Natural killer cell (primary cell): ENCODE results near the gene CYP4F8. TPM values are rescaled to one million over a fixed set of nuclear protein-coding genes. Genes with fewer than 3 reads are reported as not detected.

Experiments
- ATAC-seq, 3 donors: fragments of 150-1000 bp in 2 of 3; fragments of 200-7000 bp in 1 of 3; cut with Tn5 transposase; 1 replicate in 1 of 3; 2 replicates in 2 of 3; pipeline ENCODE4 v1.10.0; 2021; ENCODE audit warnings: mild to moderate bottlenecking in 2 of 3, moderate library complexity in 2 of 3
- DNase-seq, 2 donors: peaks; one replicate each; pipeline versions ENCODE4 v3.0.0 to v3.0.0-alpha.2; 2013 to 2021; ENCODE audit warnings: mixed read lengths in 1 of 2
- H3K27ac ChIP-seq: one replicate; pipeline ENCODE4 v1.5.1; 2013; ENCODE audit warnings: mild to moderate bottlenecking, low read length
- H3K27me3 ChIP-seq: one replicate; pipeline ENCODE4 v1.6.1; 2013; ENCODE audit warnings: low read length; ENCODE audit not compliant: control insufficient read depth, insufficient read depth
- H3K36me3 ChIP-seq: one replicate; pipeline ENCODE4 v1.6.1; 2013; ENCODE audit warnings: low read length; ENCODE audit not compliant: control insufficient read depth, insufficient read depth
- H3K4me1 ChIP-seq: one replicate; pipeline ENCODE4 v1.6.1; 2013; ENCODE audit warnings: low read length; ENCODE audit not compliant: control insufficient read depth, insufficient read depth
- H3K4me3 ChIP-seq: one replicate; pipeline ENCODE4 v1.5.1; 2013; ENCODE audit warnings: low read length
- H3K9me3 ChIP-seq: one replicate; pipeline ENCODE4 v1.6.1; 2013; ENCODE audit warnings: low read length; ENCODE audit not compliant: control insufficient read depth, insufficient read depth
- H3K27ac Mint-ChIP-seq, 2 donors: one replicate each; pipeline ENCODE4 v1.8.0; 2022; ENCODE audit warnings: mild to moderate bottlenecking in 2 of 2, mixed read lengths in 2 of 2, moderate library complexity in 1 of 2
- H3K27me3 Mint-ChIP-seq, 2 donors: one replicate each; pipeline ENCODE4 v1.8.0; 2022; ENCODE audit warnings: low read depth in 2 of 2, mixed read lengths in 2 of 2
- H3K36me3 Mint-ChIP-seq: one replicate; pipeline ENCODE4 v1.8.0; 2022; ENCODE audit warnings: mixed read lengths
- H3K4me1 Mint-ChIP-seq, 2 donors: one replicate each; pipeline ENCODE4 v1.8.0; 2022; ENCODE audit warnings: mixed read lengths in 2 of 2
- H3K4me3 Mint-ChIP-seq: one replicate; pipeline ENCODE4 v1.8.0; 2022; ENCODE audit warnings: mild to moderate bottlenecking, moderate library complexity, mixed read lengths
- H3K9me3 Mint-ChIP-seq, 2 donors: one replicate each; pipeline ENCODE4 v1.8.0; 2022; ENCODE audit warnings: mixed read lengths in 2 of 2
- CTCF ChIP-seq: fragments of 200-600 bp; IDR thresholded peaks from one replicate; pipeline ENCODE4 v1.8.0; 2022; ENCODE audit warnings: antibody characterized with exemption
- WGBS: methylation state at CpG from one replicate; pipeline ENCODE4 v1.1.7; 2013; ENCODE audit warnings: missing lambda C conversion rate; ENCODE audit not compliant: insufficient coverage; 5-methylcytosine and 5-hydroxymethylcytosine counted together
- intact Hi-C: fragments of 100-400 bp; cut with micrococcal nuclease; formaldehyde crosslinking; loops from one replicate; pipeline ENCODE4 v1.14.2; 2022
- total RNA-seq, 4 donors: library from RNA; stranded (reverse); fragments of 120-200 nt in 1 of 4; gene quantifications; one replicate each; pipeline versions ENCODE4 v1.2.3 to v1.2.4, GENCODE V29; 2013 to 2022

Gene CYP4F8
- total RNA-seq, 3 donors from 2014 or later (not counting 1 experiment from before 2014, with no cell fraction given): not detected

GRCh38 chr19:15651791-15652190 lies 36.8 kb downstream of the CYP4F8 start:
- Mint-ChIP-seq H3K4me1 (no peaks in the 10 kb centered on the region), H3K4me3 (no peak overlapping the region), H3K36me3 (no peaks in the 10 kb centered on the region), H3K27ac (no peak overlapping the region), H3K27me3 (peaks cover 29 to 36% of the 10 kb centered on the region in 2 donors), H3K9me3 (no peaks in the 10 kb centered on the region)
- Histone ChIP-seq H3K27me3 (peaks cover 6% of the 10 kb centered on the region), H3K4me1 (no peaks in the 10 kb centered on the region), H3K9me3 (no peaks in the 10 kb centered on the region), H3K36me3 (no peaks in the 10 kb centered on the region), H3K27ac (no peak overlapping the region), H3K4me3 (no peak overlapping the region)
- whole genome bisulfite sequencing: 30% methylated on average over 1 of the region's 3 CpGs
- DNase-seq (no peak), ATAC-seq (no peak)
- TF ChIP-seq CTCF: no peak
- intact Hi-C loops: no loop called here

DNA sequence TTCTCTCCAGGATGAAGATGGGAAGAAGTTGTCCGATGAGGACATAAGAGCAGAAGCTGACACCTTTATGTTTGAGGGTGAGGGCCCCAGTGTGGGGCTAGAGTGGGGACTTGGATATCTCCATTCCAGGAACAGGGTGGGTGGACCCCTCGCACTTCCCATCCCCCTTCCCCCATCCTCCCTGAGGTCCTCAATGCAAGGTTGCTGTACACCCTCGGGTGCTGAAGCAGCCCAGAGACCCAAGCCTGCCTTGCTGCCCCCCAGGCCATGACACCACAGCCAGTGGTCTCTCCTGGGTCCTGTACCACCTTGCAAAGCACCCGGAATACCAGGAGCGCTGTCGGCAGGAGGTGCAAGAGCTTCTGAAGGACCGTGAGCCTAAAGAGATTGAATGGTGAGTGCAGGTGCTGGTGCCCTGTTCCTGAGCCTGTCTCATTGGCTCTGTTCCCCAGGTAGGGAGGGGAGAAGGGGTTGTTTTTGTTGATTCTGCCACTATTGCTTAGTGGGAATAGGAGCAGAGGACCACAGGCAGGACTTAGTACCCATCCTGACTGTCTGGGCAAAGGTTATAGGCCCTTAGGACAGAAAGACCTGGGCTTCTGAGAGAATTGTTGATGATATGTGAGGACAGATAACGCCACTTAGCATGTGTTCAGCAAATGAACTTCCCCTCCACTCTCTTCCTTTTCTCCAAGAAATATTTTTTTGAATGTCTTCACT lies 37.7 kb downstream of the CYP4F8 start:
- TF ChIP-seq CTCF: no peak
- Mint-ChIP-seq H3K9me3 (no peaks in the 10 kb centered on the region), H3K4me1 (no peaks in the 10 kb centered on the region), H3K27ac (no peak overlapping the region), H3K27me3 (peaks cover 30 to 38% of the 10 kb centered on the region in 2 donors), H3K4me3 (no peak overlapping the region), H3K36me3 (no peaks in the 10 kb centered on the region)
- DNase-seq: no peak
- Histone ChIP-seq H3K4me3 (no peak overlapping the region), H3K4me1 (no peaks in the 10 kb centered on the region), H3K27ac (no peak overlapping the region), H3K9me3 (no peaks in the 10 kb centered on the region), H3K36me3 (no peaks in the 10 kb centered on the region), H3K27me3 (peaks cover 6% of the 10 kb centered on the region)
- intact Hi-C loops: no loop called here
- WGBS: 70% methylated on average over 7 of the region's 8 CpGs
- ATAC-seq: no peak

GRCh38 chr19:15656467-15656866 lies 41.4 kb downstream of the CYP4F8 start:
- Histone ChIP-seq H3K36me3 (no peaks in the 10 kb centered on the region), H3K27ac (no peak overlapping the region), H3K27me3 (peaks cover 6% of the 10 kb centered on the region), H3K4me1 (no peaks in the 10 kb centered on the region), H3K9me3 (no peaks in the 10 kb centered on the region), H3K4me3 (no peak overlapping the region)
- no peak overlapping the region for H3K4me3 Mint-ChIP-seq
- no peak for TF ChIP-seq CTCF
- no peak overlapping the region for H3K27ac Mint-ChIP-seq
- no peak for ATAC-seq
- no peaks in the 10 kb centered on the region for H3K4me1 Mint-ChIP-seq
- H3K27me3 Mint-ChIP-seq: peaks cover 27 to 44% of the 10 kb centered on the region in 2 donors
- no peaks in the 10 kb centered on the region for H3K36me3 Mint-ChIP-seq
- no peaks in the 10 kb centered on the region for H3K9me3 Mint-ChIP-seq
- DNase-seq: no peak
- intact Hi-C loops: no loop called here

DNA sequence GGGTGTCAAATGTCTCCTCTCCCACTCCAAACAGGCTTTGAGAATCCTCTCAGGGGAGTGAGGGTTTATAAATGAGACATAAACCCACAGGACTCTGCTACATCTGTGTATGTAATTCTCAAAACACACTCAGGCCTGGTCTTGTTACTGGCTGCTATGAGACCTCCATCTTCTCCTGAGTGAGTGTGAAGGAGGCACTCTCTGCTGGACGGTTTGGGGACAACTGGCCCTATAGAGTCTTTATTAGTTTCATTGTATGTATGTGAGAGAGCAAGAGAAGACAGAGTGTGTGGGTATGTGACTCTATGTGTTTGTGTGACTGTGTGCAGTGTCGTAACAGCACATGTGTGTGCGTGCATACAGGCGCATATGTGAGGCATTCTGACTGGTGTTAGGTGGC lies 48.2 kb downstream of the CYP4F8 start:
- Histone ChIP-seq H3K36me3 (no peaks in the 10 kb centered on the region), H3K27ac (no peak overlapping the region), H3K4me1 (no peaks in the 10 kb centered on the region), H3K4me3 (no peak overlapping the region), H3K9me3 (no peaks in the 10 kb centered on the region), H3K27me3 (no peaks in the 10 kb centered on the region)
- H3K9me3 Mint-ChIP-seq: no peaks in the 10 kb centered on the region
- no peak for TF ChIP-seq CTCF
- no peak overlapping the region for H3K27ac Mint-ChIP-seq
- no peak for ATAC-seq
- no peak for DNase-seq
- H3K36me3 Mint-ChIP-seq: no peaks in the 10 kb centered on the region
- intact Hi-C loops: no loop called here
- H3K4me3 Mint-ChIP-seq: no peak overlapping the region
- no peaks in the 10 kb centered on the region for H3K4me1 Mint-ChIP-seq
- 76% methylated on average over 4 of the region's 4 CpGs for WGBS
- H3K27me3 Mint-ChIP-seq: peaks cover under 1 to 9% of the 10 kb centered on the region in 2 donors
